Measurements from ENCODE around the gene DHX16.

GRCh38 chr6:30711758-30712380, 39.1 kb upstream of the DHX16 start:
- TF ChIP-seq CTCF (IDR thresholded peaks at IDR 0.05; ENCODE audit: low read length) (no peak), EZH2 (optimal IDR thresholded peaks at IDR 0.05; ENCODE audit: low read depth, low read length) (no peak), EZH2phosphoT487 (IDR thresholded peaks at IDR 0.05; ENCODE audit: low read length) (no peak)
